T-helper 17 cell (primary cell): ENCODE data around the gene VPS50. TPM values are rescaled to one million over a fixed set of nuclear protein-coding genes. Genes with fewer than 3 reads are reported as not detected.
"Not testable (repeated sequence)": the region's sequence is repeated elsewhere in the genome, so short reads cannot be mapped to it uniquely, and the experiment has no call there.

Source experiments
- ATAC-seq: fragments of 150-1000 bp; cut with Tn5 transposase; 2 replicates; pipeline ENCODE4 v1.10.0; 2021; ENCODE audit warnings: mild to moderate bottlenecking, moderate library complexity
- DNase-seq, 3 donors: peaks; one replicate each; pipeline versions ENCODE4 v3.0.0 to v3.0.0-alpha.2; 2020 to 2021
- H3K9me3 ChIP-seq: one replicate; pipeline ENCODE4 v1.7.0; 2013; ENCODE audit warnings: low read length, mild to moderate bottlenecking; ENCODE audit not compliant: control insufficient read depth, poor library complexity, severe bottlenecking
- H3K27ac Mint-ChIP-seq: one replicate; pipeline ENCODE4 v1.8.0; 2022; ENCODE audit warnings: mild to moderate bottlenecking, moderate library complexity, mixed read lengths
- H3K27me3 Mint-ChIP-seq: one replicate; pipeline ENCODE4 v1.8.0; 2022; ENCODE audit warnings: mixed read lengths
- H3K36me3 Mint-ChIP-seq: one replicate; pipeline ENCODE4 v1.8.0; 2022; ENCODE audit warnings: low read depth, mixed read lengths
- H3K4me1 Mint-ChIP-seq: one replicate; pipeline ENCODE4 v1.8.0; 2022; ENCODE audit warnings: mild to moderate bottlenecking, mixed read lengths
- H3K4me3 Mint-ChIP-seq: one replicate; pipeline ENCODE4 v1.8.0; 2022; ENCODE audit warnings: mild to moderate bottlenecking, moderate library complexity, mixed read lengths
- total RNA-seq, 4 donors: library from RNA in 2 of 4; stranded (reverse) in 2 of 4; gene quantifications; one replicate each; pipeline ENCODE4 v1.2.3 and lab custom pipeline; 2022 to 2026

Gene VPS50
- total RNA-seq, 2 donors from 2014 or later: 23.8 to 27.5 TPM

DNA sequence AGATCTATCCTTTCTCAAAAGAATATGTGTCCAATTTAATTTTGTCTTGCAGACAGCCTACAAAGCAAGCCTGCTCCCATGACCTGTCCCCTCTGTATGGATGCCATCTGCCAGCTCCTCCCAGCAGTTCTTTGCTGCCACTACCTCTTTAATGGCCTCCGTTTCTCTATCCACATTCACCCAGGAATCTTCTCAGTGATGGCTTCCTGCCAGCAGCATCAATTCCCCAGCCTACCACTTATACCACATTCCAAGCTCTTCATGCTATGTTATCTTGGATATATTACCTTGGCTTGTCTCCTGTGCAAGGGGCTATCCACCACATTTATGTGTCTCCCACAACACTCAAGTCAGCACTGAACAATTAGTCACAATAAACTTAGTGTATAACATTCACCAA, 133.2 kb downstream of the VPS50 start:
- H3K4me1 Mint-ChIP-seq: no peaks in the 10 kb centered on the region
- ATAC-seq: no peak
- no peak overlapping the region for H3K27ac Mint-ChIP-seq

DNA sequence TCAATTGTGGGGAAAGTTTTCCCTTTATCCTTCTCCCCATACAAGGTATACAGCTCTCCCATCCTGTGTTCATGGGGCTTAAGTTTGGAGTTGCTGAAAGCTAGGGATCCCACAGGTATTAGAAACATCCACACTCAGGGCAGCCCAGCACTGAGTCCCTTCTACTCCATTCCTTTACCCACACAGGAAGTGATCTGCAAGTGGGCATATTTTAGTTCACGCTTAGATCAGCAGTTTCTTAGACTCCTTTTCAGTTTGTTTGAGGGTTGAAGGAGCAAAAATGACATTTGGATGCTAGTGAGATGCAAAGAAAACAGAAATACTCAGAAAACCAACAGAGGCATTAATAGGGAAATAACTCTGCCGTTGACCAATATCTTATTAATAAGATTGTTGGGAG, 134.7 kb downstream of the VPS50 start:
- ATAC-seq (no peak), DNase-seq (no peak)
- Mint-ChIP-seq H3K27ac (no peak overlapping the region), H3K4me3 (no peak overlapping the region), H3K36me3 (no peaks in the 10 kb centered on the region), H3K27me3 (no peaks in the 10 kb centered on the region), H3K4me1 (no peaks in the 10 kb centered on the region)
- no peaks in the 10 kb centered on the region for H3K9me3 ChIP-seq

More for the DNA sequence above, 133.2 kb downstream of the VPS50 start:
- DNase-seq: no peak
- H3K36me3 Mint-ChIP-seq: no peaks in the 10 kb centered on the region
- no peaks in the 10 kb centered on the region for H3K9me3 ChIP-seq
- no peaks in the 10 kb centered on the region for H3K27me3 Mint-ChIP-seq
- no peak overlapping the region for H3K4me3 Mint-ChIP-seq

DNA sequence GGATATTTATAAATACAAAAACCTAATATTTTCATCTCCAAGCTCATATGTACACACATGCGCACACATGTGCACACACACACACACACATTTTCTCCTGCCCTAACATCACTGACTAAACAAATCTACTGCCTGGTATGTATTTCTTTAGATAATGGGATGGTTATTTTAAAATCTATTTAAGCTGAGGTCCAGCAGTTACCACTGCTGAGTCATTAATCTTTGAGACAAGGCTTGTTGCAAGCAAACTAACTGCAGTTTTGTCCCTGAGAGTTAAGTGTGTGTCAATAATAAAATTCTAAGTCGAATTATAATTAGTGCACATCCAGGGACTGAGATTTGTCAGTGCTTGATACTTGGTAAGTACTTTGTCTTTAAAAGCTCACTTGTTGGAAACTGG, 135.1 kb downstream of the VPS50 start:
- Mint-ChIP-seq H3K4me3 (no peak overlapping the region), H3K27me3 (peaks cover 4% of the 10 kb centered on the region), H3K36me3 (no peaks in the 10 kb centered on the region), H3K27ac (no peak overlapping the region), H3K4me1 (no peaks in the 10 kb centered on the region)
- DNase-seq (no peak), ATAC-seq (no peak)
- no peaks in the 10 kb centered on the region for H3K9me3 ChIP-seq

DNA sequence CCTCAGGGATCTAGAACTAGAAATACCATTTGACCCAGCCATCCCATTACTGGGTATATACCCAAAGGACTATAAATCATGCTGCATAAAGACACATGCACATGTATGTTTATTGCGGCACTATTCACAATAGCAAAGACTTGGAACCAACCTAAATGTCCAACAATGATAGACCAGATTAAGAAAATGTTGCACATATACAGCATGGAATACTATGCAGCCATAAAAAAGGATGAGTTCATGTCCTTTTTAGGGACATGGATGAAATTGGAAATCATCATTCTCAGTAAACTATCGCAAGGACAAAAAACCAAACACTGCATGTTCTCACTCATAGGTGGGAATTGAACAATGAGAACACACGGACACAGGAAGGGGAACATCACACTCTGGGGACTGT, 138.8 kb downstream of the VPS50 start:
- H3K4me3 Mint-ChIP-seq, H3K36me3 Mint-ChIP-seq, DNase-seq, H3K4me1 Mint-ChIP-seq, H3K27ac Mint-ChIP-seq, ATAC-seq, H3K9me3 ChIP-seq: not testable (repeated sequence)
- H3K27me3 Mint-ChIP-seq: peaks cover 19% of the 10 kb centered on the region

DNA sequence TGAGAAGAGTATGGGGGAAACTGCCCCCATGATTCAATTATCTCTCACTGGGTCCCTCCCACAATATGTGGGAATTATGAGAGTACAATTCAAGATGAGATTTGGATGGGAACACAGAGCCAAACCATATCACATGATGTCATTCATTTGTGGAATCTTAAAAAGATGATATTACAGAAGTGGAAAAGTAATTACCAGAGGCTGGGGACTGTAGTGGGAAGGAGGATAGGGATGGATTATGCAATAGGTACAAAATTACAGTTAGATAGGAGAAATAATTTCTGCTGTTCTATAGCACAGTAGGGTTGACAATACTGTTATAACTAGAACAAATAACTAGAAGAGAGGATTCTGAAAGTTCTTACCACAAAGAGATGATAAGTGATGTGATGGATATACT, 141.4 kb downstream of the VPS50 start:
- Mint-ChIP-seq H3K4me1 (peaks cover 3% of the 10 kb centered on the region), H3K36me3 (no peaks in the 10 kb centered on the region), H3K4me3 (no peak overlapping the region), H3K27ac (no peak overlapping the region), H3K27me3 (peaks cover 29% of the 10 kb centered on the region)
- no peak for DNase-seq
- ATAC-seq: no peak
- no peaks in the 10 kb centered on the region for H3K9me3 ChIP-seq

DNA sequence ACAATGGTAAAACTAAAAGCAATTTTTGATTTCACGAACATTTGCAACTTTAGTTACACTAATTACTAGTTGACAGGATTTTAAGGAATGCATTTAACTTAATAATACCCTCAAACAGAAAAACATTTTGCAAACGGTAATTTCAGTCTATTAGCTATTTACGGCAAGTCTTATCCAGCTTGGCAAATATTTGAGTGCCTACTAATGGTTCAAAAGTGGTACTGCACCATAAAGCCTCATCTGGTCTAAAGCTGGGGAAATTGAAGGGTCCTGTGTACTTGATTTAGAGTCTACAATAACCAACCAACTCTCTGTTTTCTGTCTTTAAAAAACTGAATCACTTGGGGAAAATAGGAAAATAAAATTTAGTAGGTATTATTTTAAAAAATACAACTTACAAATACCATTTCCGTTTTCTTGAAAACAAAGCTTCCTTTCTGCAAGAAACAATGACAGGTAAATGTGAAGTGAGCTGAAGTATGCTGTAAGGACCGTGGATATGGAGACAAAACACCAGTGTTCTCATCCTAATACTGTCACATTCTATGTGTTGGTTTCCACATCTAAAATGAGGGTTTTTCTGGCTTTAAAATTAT, 142.3 kb downstream of the VPS50 start:
- no peak overlapping the region for H3K4me3 Mint-ChIP-seq
- no peak for DNase-seq
- H3K27me3 Mint-ChIP-seq: peaks cover 35% of the 10 kb centered on the region
- H3K27ac Mint-ChIP-seq: no peak overlapping the region
- no peak for ATAC-seq
- H3K9me3 ChIP-seq: no peaks in the 10 kb centered on the region
- no peaks in the 10 kb centered on the region for H3K36me3 Mint-ChIP-seq
- peaks cover 3% of the 10 kb centered on the region for H3K4me1 Mint-ChIP-seq

DNA sequence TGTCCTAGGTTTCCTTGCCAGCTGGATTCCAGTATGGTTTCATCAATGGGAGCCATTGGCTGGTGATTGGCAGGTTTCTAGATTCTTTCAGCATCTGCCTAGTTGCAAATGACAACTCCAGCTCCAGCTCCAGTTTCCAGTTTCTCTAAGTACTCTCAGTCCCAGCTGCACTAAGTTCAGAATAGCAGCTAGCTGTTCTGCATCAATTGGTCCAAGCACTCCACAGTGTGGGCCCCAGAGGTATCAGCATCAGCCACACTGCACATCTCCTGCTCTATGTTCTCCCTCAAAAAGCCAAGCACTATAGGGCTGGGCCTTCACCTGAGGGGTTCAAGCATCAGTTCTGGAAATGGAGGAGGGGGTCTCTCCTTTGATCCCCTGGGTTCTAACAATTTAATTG, 143.4 kb downstream of the VPS50 start:
- peaks cover 36% of the 10 kb centered on the region for H3K27me3 Mint-ChIP-seq
- H3K27ac Mint-ChIP-seq: no peak overlapping the region
- no peak overlapping the region for H3K4me3 Mint-ChIP-seq
- no peaks in the 10 kb centered on the region for H3K36me3 Mint-ChIP-seq
- DNase-seq: no peak
- no peaks in the 10 kb centered on the region for H3K9me3 ChIP-seq
- H3K4me1 Mint-ChIP-seq: peaks cover 3% of the 10 kb centered on the region
- ATAC-seq: no peak

DNA sequence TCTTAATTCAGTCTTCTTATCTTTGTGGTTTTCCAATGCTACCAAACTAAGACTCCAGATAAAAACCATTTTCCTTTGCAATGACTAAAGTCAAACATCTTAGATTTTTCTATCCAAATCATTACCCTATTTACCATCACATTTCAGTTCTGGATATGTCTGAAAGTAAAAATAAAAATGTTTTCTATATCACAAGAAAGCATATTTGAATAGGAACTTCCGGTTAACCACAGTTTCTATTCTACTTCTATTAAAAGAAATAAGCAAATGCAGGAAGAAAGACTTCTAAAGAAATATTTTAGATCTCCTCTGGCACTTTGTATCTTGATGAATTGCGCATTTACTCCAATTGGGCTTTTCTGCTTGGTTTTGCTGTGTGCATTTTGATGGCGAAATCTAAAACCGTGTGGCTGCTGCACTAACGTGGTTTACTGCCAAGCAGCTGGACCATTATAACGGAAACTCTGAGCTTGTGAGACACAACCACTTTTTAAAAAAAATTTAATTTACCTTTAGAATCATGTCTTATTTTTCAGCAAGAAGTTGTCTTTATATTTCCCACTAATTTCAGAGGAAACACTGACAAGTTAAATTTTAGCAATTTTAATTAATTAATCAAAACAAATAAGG, 146.1 kb downstream of the VPS50 start:
- no peak for ATAC-seq
- Mint-ChIP-seq H3K27ac (no peak overlapping the region), H3K4me1 (peaks cover 3% of the 10 kb centered on the region), H3K27me3 (peaks cover 25% of the 10 kb centered on the region), H3K4me3 (no peak overlapping the region), H3K36me3 (no peaks in the 10 kb centered on the region)
- H3K9me3 ChIP-seq: no peaks in the 10 kb centered on the region
- DNase-seq: no peak

DNA sequence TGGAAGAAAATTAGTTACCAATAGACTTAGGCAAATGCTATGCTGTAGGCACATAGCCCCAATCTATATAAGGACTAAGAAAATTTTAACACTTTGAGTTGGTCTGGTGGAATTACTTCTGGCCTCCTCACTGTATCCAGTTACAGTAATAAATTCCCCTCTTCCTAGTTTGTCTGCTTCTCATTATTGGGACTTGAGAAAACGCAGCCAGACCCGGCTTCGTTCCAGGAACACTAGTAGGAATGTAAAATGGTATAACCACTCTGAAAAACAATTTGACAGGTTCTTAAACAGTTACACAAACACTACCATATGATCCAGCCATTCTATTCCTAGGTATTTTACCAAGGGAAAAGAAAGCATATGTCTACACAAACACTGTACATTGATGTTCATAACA, 150.2 kb downstream of the VPS50 start:
- H3K4me1 Mint-ChIP-seq: peaks cover 2% of the 10 kb centered on the region
- DNase-seq (no peak), ATAC-seq (no peak)
- H3K27me3 Mint-ChIP-seq: peaks cover 44% of the 10 kb centered on the region
- no peaks in the 10 kb centered on the region for H3K9me3 ChIP-seq
- H3K36me3 Mint-ChIP-seq: no peaks in the 10 kb centered on the region
- H3K4me3 Mint-ChIP-seq: no peak overlapping the region
- no peak overlapping the region for H3K27ac Mint-ChIP-seq

DNA sequence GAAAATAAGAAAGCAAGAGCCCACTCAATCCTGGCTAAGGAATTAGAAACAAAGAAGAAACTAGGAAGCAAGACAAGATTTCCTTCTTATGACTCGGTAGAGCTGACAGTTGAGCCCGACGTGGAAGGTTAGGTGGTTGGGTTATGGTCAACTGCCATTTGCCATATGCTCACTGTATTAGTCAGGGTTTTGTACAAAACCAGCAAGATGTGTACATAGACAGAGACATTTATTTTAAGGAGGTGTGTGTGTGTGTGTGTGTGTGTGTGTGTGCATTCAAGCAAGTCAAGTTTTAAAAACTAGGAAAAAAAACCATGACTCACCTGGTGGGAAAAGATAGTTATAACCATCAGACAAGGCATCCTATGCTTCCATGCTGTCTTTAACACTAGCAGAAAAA, 158.5 kb downstream of the VPS50 start:
- Mint-ChIP-seq H3K27me3 (peaks cover 28% of the 10 kb centered on the region), H3K36me3 (no peaks in the 10 kb centered on the region), H3K4me3 (no peak overlapping the region), H3K27ac (no peak overlapping the region), H3K4me1 (no peaks in the 10 kb centered on the region)
- ATAC-seq (no peak), DNase-seq (no peak)
- no peaks in the 10 kb centered on the region for H3K9me3 ChIP-seq

DNA sequence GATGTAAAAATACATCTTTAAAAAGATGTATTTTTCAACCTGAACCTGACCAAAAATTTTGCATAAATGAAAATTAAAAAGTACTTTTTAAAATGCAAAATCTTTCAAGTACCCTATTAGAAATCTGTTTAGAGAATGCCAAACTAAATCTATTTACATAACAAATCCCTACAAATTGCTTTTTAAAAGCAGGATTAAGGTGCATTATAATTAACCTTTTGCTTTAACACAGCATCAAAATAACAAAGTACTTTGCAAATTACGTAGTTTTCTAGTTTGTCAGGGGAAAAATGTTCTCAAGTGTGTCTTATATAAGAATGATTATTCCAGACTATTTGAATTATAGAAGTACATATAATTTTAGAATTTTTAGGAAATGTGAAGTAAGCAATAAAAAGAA, 160.8 kb downstream of the VPS50 start:
- H3K9me3 ChIP-seq: no peaks in the 10 kb centered on the region
- Mint-ChIP-seq H3K4me3 (no peak overlapping the region), H3K27ac (no peak overlapping the region), H3K36me3 (no peaks in the 10 kb centered on the region), H3K27me3 (peaks cover 12% of the 10 kb centered on the region), H3K4me1 (no peaks in the 10 kb centered on the region)
- ATAC-seq (no peak), DNase-seq (no peak)

DNA sequence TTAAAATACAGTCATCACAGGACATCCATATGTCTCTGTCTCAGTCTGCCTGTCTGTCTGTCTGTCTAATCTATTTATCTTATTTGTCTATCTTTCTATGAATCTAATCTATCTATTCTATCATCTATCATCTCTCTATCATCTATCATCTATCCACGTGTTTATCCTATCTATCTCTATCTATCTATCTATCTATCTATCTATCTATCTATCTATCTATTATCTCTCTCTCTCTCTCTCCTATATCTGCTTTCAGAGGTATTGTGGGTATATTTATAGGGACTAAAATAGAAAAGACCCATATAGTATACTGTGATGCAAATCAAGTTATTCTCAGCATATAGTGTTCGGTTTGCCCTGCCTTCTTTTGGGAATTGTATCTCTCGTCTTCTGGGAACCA, 167.5 kb downstream of the VPS50 start:
- Mint-ChIP-seq H3K27ac (no peak overlapping the region), H3K4me3 (no peak overlapping the region), H3K27me3 (peaks cover 8% of the 10 kb centered on the region), H3K36me3 (no peaks in the 10 kb centered on the region), H3K4me1 (no peaks in the 10 kb centered on the region)
- ATAC-seq (no peak), DNase-seq (no peak)
- no peaks in the 10 kb centered on the region for H3K9me3 ChIP-seq

DNA sequence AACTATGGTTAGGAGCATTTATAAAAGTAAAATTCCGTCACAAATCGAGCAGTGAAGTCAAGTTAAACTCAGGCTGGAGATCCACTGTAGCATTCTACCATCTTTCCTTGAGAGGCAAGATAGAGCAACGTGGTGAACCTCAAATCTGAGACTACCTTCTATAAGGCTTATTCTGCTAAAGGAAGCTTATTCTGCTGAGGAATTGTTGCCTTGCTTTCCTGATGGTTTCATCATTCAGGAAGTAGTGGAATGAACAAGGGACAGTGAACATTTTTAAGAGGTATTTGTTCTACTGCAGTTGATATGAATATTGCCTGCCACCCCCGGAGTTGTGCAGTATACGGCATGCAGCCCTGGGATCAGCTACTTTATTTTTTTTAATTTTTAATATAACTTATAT, 170.8 kb downstream of the VPS50 start:
- H3K36me3 Mint-ChIP-seq: no peaks in the 10 kb centered on the region
- ATAC-seq (no peak), DNase-seq (no peak)
- no peak overlapping the region for H3K27ac Mint-ChIP-seq
- H3K4me3 Mint-ChIP-seq: no peak overlapping the region
- no peaks in the 10 kb centered on the region for H3K4me1 Mint-ChIP-seq
- peaks cover 4% of the 10 kb centered on the region for H3K9me3 ChIP-seq
- no peaks in the 10 kb centered on the region for H3K27me3 Mint-ChIP-seq

DNA sequence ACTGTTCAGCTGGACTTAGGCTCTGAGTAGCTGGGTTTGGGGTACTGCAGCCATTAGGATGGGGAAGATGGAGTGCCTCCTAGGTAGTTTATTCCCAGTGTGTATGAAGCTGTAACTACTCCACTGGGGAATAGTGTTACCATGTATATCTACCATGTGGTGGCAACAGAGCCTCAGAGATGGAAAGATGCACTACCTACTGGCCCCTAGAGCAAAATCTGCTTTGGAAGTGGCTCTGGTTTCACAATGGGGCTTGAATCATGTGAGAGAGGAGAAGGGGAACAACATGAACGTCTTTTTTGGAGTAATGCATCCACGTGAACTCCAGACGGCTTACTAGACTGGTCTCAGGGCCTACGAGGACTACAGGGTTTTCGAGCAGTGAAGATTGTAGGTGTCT, 175.1 kb downstream of the VPS50 start:
- Mint-ChIP-seq H3K27me3 (peaks cover 7% of the 10 kb centered on the region), H3K27ac (no peak overlapping the region), H3K4me3 (no peak overlapping the region), H3K36me3 (no peaks in the 10 kb centered on the region), H3K4me1 (no peaks in the 10 kb centered on the region)
- peaks cover 4% of the 10 kb centered on the region for H3K9me3 ChIP-seq
- no peak for DNase-seq
- ATAC-seq: no peak
